HepG2 (cell line): Measurements from ENCODE around the gene BCL6. TPM values are rescaled to one million over a fixed set of nuclear protein-coding genes. Genes with fewer than 3 reads are reported as not detected.

Experiments
- ATAC-seq: fragments of 200-7000 bp; cut with Tn5 transposase; 3 replicates; pipeline ENCODE4 v1.9.1; 2020; ENCODE audit warnings: mild to moderate bottlenecking, moderate library complexity
- BruUV-seq: library from RNA; stranded (reverse); fragments of 400-500 nt; replicated peaks from 2 replicates; lab custom pipeline; 2021; lab: Mats Ljungman, UMichigan
- CTCF ChIA-PET: fragments of 300-600 bp; formaldehyde crosslinking; extraction: SDS; loops from one replicate; lab custom pipeline; 2021; ENCODE audit warnings: low total read pairs, inconsistent platforms, low intra/inter-chr PET ratio; lab: Yijun Ruan, JAX
- POLR2A ChIA-PET: fragments of 350-600 bp; sonication (Branson Sonifier 250); formaldehyde crosslinking; loops from one replicate; lab custom pipeline; 2020; ENCODE audit warnings: antibody characterized with exemption, inconsistent platforms; lab: Yijun Ruan, JAX
- DNase-seq: peaks from one replicate; pipeline ENCODE4 v3.0.0-alpha.2; 2015; ENCODE audit warnings: low spot score
- FAIRE-seq: peaks from 3 replicates; lab custom pipeline; 2011; peaks lifted over from hg19 to GRCh38; lab: Jason Lieb, UNC
- H2AFZ ChIP-seq: one replicate; pipeline ENCODE4 v1.6.1; 2011; ENCODE audit warnings: low read length, inconsistent platforms
- H3K27ac ChIP-seq: fragments of 300-600 bp; 3 replicates; pipeline ENCODE4 v1.8.0; 2011; ENCODE audit warnings: mixed run types, mild to moderate bottlenecking, mixed read lengths, low read length, inconsistent platforms; ENCODE audit not compliant: insufficient read depth; ENCODE audit errors: extremely low read length
- H3K27me3 ChIP-seq, 2 experiments: fragments of 200-600 bp in 1 of 2; 2 replicates in 1 of 2; 3 replicates in 1 of 2; pipeline versions ENCODE4 v1.6.0 to v1.8.0; 2011; ENCODE audit warnings: low read length in 2 of 2, mild to moderate bottlenecking in 2 of 2, moderate library complexity in 2 of 2, inconsistent platforms in 1 of 2; ENCODE audit not compliant: insufficient read depth in 2 of 2, control insufficient read depth in 1 of 2
- H3K36me3 ChIP-seq, 2 experiments: fragments of 200-600 bp in 1 of 2; replicated peaks in 1 of 2; 2 replicates in 1 of 2; 3 replicates in 1 of 2; pipeline versions ENCODE4 v1.5.1 to v1.8.0; 2011; ENCODE audit warnings: low read length in 2 of 2, inconsistent platforms in 1 of 2; ENCODE audit not compliant: insufficient read depth in 2 of 2, control insufficient read depth in 1 of 2
- H3K4me1 ChIP-seq: 2 replicates; pipeline ENCODE4 v1.5.1; 2012; ENCODE audit warnings: low read length, inconsistent platforms; ENCODE audit not compliant: insufficient read depth
- H3K4me2 ChIP-seq: 2 replicates; pipeline ENCODE4 v1.6.0; 2011; ENCODE audit warnings: low read depth, low read length, inconsistent platforms
- H3K4me3 ChIP-seq, 3 experiments: fragments of 200-600 bp in 1 of 3; sonication (generic), shearing (Covaris generic) in 1 of 3; replicated peaks in 1 of 3; 2 replicates each; pipeline ENCODE4 v1.5.1; 2011 to 2016; ENCODE audit warnings: low read length in 3 of 3, inconsistent platforms in 2 of 3, low read depth in 2 of 3, mild to moderate bottlenecking in 2 of 3, control low read depth in 1 of 3, mixed read lengths in 1 of 3; ENCODE audit not compliant: insufficient read depth in 1 of 3
- H3K79me2 ChIP-seq: one replicate; pipeline ENCODE4 v1.6.1; 2011; ENCODE audit warnings: low read length, inconsistent platforms; ENCODE audit not compliant: insufficient read depth
- H3K9ac ChIP-seq: 2 replicates; pipeline ENCODE4 v1.6.0; 2011; ENCODE audit warnings: mild to moderate bottlenecking, low read depth, low read length, inconsistent platforms; ENCODE audit not compliant: insufficient read depth
- H3K9me3 ChIP-seq: 2 replicates; pipeline ENCODE4 v1.5.1; 2012; ENCODE audit warnings: mild to moderate bottlenecking, low read length
- H4K20me1 ChIP-seq: 2 replicates; pipeline ENCODE4 v1.6.0; 2011; ENCODE audit warnings: inconsistent platforms, mild to moderate bottlenecking, low read length, moderate library complexity; ENCODE audit not compliant: insufficient read depth
- ARHGAP35 ChIP-seq: sonication (generic); formaldehyde crosslinking; IDR thresholded peaks from 2 replicates; pipeline ENCODE4 v1.9.0; 2022; ENCODE audit warnings: mild to moderate bottlenecking, inconsistent platforms, moderate library complexity, missing genetic modification reagents, borderline replicate concordance
- ESRRA ChIP-seq: sonication (generic); formaldehyde crosslinking; IDR thresholded peaks from 2 replicates; pipeline ENCODE4 v1.5.1; 2020; ENCODE audit warnings: mild to moderate bottlenecking, low read depth, missing genetic modification reagents
- GRHL1 ChIP-seq: sonication (generic); formaldehyde crosslinking; conservative IDR thresholded peaks from 2 replicates; pipeline ENCODE4 v1.8.0; 2022; ENCODE audit warnings: missing genetic modification reagents
- NFE2 ChIP-seq: sonication (generic); formaldehyde crosslinking; IDR thresholded peaks from 2 replicates; pipeline ENCODE4 v1.4.0; 2020; ENCODE audit warnings: missing genetic modification reagents
- TAF15 ChIP-seq: fragments of 200-400 bp; formaldehyde crosslinking; IDR thresholded peaks from one replicate; pipeline ENCODE4 v1.6.1; 2018; ENCODE audit warnings: mild to moderate bottlenecking, low read depth, low read length; ENCODE audit not compliant: poor library complexity, severe bottlenecking
- ZBTB14 ChIP-seq: sonication (generic); formaldehyde crosslinking; IDR thresholded peaks from 2 replicates; pipeline ENCODE4 v1.4.0; 2020; ENCODE audit warnings: missing genetic modification reagents
- ZNF224 ChIP-seq: sonication (generic); formaldehyde crosslinking; IDR thresholded peaks from 2 replicates; pipeline ENCODE4 v1.5.0; 2020; ENCODE audit warnings: mild to moderate bottlenecking, missing genetic modification reagents
- ZNF234 ChIP-seq: sonication (generic); formaldehyde crosslinking; conservative IDR thresholded peaks from 2 replicates; pipeline ENCODE4 v1.5.1; 2020; ENCODE audit warnings: mild to moderate bottlenecking, missing genetic modification reagents
- ZNF260 ChIP-seq: sonication (generic); formaldehyde crosslinking; IDR thresholded peaks from 2 replicates; pipeline ENCODE4 v1.4.0; 2020; ENCODE audit warnings: missing genetic modification reagents, low read depth, mild to moderate bottlenecking, borderline replicate concordance
- ZNF296 ChIP-seq: sonication (generic); formaldehyde crosslinking; conservative IDR thresholded peaks from 2 replicates; pipeline ENCODE4 v1.5.0; 2020; ENCODE audit warnings: mild to moderate bottlenecking, missing genetic modification reagents
- ZNF446 ChIP-seq: sonication (generic); formaldehyde crosslinking; IDR thresholded peaks from 2 replicates; pipeline ENCODE4 v1.5.0; 2020; ENCODE audit warnings: mild to moderate bottlenecking, missing genetic modification reagents
- ZNF639 ChIP-seq: conservative IDR thresholded peaks from 2 replicates; pipeline ENCODE4 v1.6.1; 2018; ENCODE audit warnings: missing genetic modification reagents
- ZSCAN30 ChIP-seq: sonication (generic); formaldehyde crosslinking; IDR thresholded peaks from 2 replicates; pipeline ENCODE4 v1.5.0; 2020; ENCODE audit warnings: mild to moderate bottlenecking, missing genetic modification reagents
- WGBS: methylation state at CpG from one replicate; pipeline ENCODE4 v1.1.6; 2017; ENCODE audit warnings: low lambda C conversion rate; 5-methylcytosine and 5-hydroxymethylcytosine counted together
- in situ Hi-C: cut with HindIII; loops from 2 replicates; pipeline ENCODE4 v1.10.0; 2017; ENCODE audit warnings: low pct_unique_long_range_greater_than_20kb; ENCODE audit not compliant: extremely low pct_ligation_motif_present
- intact Hi-C: fragments of 100-400 bp; cut with micrococcal nuclease; formaldehyde crosslinking; loops from one replicate; pipeline ENCODE4 v1.10.0; 2022; ENCODE audit not compliant: unreplicated experiment
- polyA plus RNA-seq, 8 experiments: library from polyadenylated mRNA; depleted of rRNA in 3 of 8; stranded (reverse) in 7 of 8; unstranded in 1 of 8; fragments of >200 nt; fragmentation: Illumina TruSeq in 4 of 8; extraction: Trizol in 4 of 8; gene quantifications; 2 replicates each; pipeline versions ENCODE4 v1.2.1 to v1.2.3, GENCODE V29; 2011 to 2016; ENCODE audit warnings: low read depth in 4 of 8, missing spikeins in 1 of 8, mixed read lengths in 1 of 8; ENCODE audit not compliant: insufficient read depth in 1 of 8
- total RNA-seq, 5 experiments: library from RNA; depleted of rRNA; stranded (reverse); fragments of >200 nt; fragmentation: Illumina TruSeq; extraction: Trizol; gene quantifications; 2 replicates each; pipeline ENCODE4 v1.2.3, GENCODE V29; 2016; ENCODE audit warnings: low read depth in 1 of 5
- TF ChIP-seq, protein P1 (sequence below): sonication (generic); formaldehyde crosslinking; IDR thresholded peaks from 2 replicates; pipeline ENCODE4 v1.4.0; 2020; ENCODE audit warnings: mild to moderate bottlenecking, missing genetic modification reagents

BCL6 gene
- total and polyA plus RNA-seq, 2 of the 13 experiments (the other 11 are each of a cell fraction or from before 2014, with no cell fraction given): 21.2 to 53.7 TPM

- ChIA-PET CTCF (no interaction called here), POLR2A (no interaction called here)
- FAIRE-seq: no peak
- ATAC-seq: no peak
- in situ Hi-C loops: no loop called here
- WGBS: 59% methylated on average over 3 of the region's 3 CpGs
- intact Hi-C loops: no loop called here
- Histone ChIP-seq H3K9ac (no peak overlapping the region), H3K27me3 (peaks cover 0 to 3% of the 10 kb centered on the region in 2 experiments; a peak in 1 of 5 replicates), H3K9me3 (no peaks in the 10 kb centered on the region), H2AFZ (no peak overlapping the region), H4K20me1 (no peaks in the 10 kb centered on the region), H3K4me3 (no peak overlapping the region), H3K79me2 (no peaks in the 10 kb centered on the region), H3K4me1 (peaks cover 25% of the 10 kb centered on the region), H3K36me3 (no peaks in the 10 kb centered on the region), H3K27ac (no peak overlapping the region), H3K4me2 (no peak overlapping the region)
- DNase-seq: no peak
- TF ChIP-seq ZNF446 (CRISPR knock-in tag) (no peak), ARHGAP35 (CRISPR knock-in tag) (no peak), ZNF296 (CRISPR knock-in tag) (no peak), ZNF639 (CRISPR knock-in tag) (no peak), ZNF260 (CRISPR knock-in tag) (no peak), NFE2 (no peak), TAF15 (no peak), ZNF224 (no peak), ZNF234 (CRISPR knock-in tag) (no peak), ESRRA (CRISPR knock-in tag) (no peak), ZSCAN30 (CRISPR knock-in tag) (no peak), ZBTB14 (CRISPR knock-in tag) (no peak), GRHL1 (CRISPR knock-in tag) (no peak)
- TF ChIP-seq, protein P1, sequence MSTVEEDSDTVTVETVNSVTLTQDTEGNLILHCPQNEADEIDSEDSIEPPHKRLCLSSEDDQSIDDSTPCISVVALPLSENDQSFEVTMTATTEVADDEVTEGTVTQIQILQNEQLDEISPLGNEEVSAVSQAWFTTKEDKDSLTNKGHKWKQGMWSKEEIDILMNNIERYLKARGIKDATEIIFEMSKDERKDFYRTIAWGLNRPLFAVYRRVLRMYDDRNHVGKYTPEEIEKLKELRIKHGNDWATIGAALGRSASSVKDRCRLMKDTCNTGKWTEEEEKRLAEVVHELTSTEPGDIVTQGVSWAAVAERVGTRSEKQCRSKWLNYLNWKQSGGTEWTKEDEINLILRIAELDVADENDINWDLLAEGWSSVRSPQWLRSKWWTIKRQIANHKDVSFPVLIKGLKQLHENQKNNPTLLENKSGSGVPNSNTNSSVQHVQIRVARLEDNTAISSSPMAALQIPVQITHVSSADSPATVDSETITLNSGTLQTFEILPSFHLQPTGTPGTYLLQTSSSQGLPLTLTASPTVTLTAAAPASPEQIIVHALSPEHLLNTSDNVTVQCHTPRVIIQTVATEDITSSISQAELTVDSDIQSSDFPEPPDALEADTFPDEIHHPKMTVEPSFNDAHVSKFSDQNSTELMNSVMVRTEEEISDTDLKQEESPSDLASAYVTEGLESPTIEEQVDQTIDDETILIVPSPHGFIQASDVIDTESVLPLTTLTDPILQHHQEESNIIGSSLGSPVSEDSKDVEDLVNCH (CRISPR knock-in tag): no peak
- BruUV-seq: no TSS peak
Measured at GRCh38 chr3:187782006-187782405, 36.7 kb upstream of the BCL6 start.
